H1 (cell line): ENCODE results near the gene AFF4.

Experiments
- ASH2L ChIP-seq: fragments of 200-600, 300-600 bp; sonication (generic); IDR thresholded peaks from one replicate; pipeline ENCODE4 v1.7.1; 2017; ENCODE audit warnings: low read length
- BRCA1 ChIP-seq: IDR thresholded peaks from 2 replicates; pipeline ENCODE4 v1.6.1; 2012; ENCODE audit warnings: low read depth, low read length, improper control_type of control experiment
- EZH2 ChIP-seq: fragments of 200-600 bp; sonication (generic); IDR thresholded peaks from 2 replicates; pipeline ENCODE4 v1.7.1; 2012; ENCODE audit warnings: low read depth, mild to moderate bottlenecking, moderate library complexity, low read length, inconsistent platforms; ENCODE audit not compliant: severe bottlenecking
- GABPA ChIP-seq: IDR thresholded peaks from 2 replicates; pipeline ENCODE4 v1.6.1; 2011; ENCODE audit warnings: mild to moderate bottlenecking, low read length, moderate library complexity, borderline replicate concordance; ENCODE audit not compliant: insufficient read depth
- SP1 ChIP-seq: IDR thresholded peaks from 2 replicates; pipeline ENCODE4 v1.6.1; 2011; ENCODE audit warnings: low read depth, low read length
- SP4 ChIP-seq: IDR thresholded peaks from 2 replicates; pipeline ENCODE4 v1.6.1; 2012; ENCODE audit warnings: low read length, inconsistent platforms
- TAF1 ChIP-seq: IDR thresholded peaks from 2 replicates; pipeline ENCODE4 v1.6.1; 2011; ENCODE audit warnings: mild to moderate bottlenecking, low read depth, low read length
- TF ChIP-seq, protein P1 (sequence below), 3 experiments: IDR thresholded peaks; 1 replicate in 2 of 3; 2 replicates in 1 of 3; pipeline versions ENCODE4 v1.5.1 to v1.6.1; 2011; ENCODE audit warnings: low read length in 3 of 3, mild to moderate bottlenecking in 3 of 3, inconsistent platforms in 2 of 3, low read depth in 1 of 3, moderate library complexity in 1 of 3; ENCODE audit not compliant: insufficient read depth in 1 of 3; ENCODE audit errors: control extremely low read depth in 1 of 3

DNA sequence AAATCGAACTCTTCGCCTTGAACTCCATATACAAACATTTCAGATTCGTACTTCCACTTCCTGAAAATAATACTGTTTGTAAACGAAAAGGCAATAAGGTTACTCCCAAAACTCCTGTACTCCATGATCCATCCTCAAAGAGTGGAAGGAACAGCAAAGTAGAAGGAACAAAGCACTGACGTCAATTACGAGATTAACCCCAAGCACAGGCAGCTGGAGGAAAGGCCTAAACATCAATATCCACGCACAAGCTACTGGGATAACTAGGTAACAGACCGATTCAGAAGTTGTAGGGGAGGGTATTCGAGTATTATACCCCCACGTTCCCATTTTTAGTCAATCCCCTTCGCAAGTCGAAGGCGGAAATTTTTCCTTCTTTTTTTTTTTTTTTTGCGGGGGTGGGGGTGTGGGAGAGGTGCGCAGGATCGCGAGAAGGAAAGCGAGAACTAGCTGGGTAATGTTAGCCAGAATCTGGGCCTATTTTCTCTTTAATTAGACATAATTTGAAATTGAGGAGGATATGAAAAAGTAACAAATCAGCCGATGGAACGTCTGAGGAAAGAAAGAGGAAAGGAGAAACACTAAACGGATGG, 909 bp downstream of the AFF4 start:
- TF ChIP-seq, protein P1, sequence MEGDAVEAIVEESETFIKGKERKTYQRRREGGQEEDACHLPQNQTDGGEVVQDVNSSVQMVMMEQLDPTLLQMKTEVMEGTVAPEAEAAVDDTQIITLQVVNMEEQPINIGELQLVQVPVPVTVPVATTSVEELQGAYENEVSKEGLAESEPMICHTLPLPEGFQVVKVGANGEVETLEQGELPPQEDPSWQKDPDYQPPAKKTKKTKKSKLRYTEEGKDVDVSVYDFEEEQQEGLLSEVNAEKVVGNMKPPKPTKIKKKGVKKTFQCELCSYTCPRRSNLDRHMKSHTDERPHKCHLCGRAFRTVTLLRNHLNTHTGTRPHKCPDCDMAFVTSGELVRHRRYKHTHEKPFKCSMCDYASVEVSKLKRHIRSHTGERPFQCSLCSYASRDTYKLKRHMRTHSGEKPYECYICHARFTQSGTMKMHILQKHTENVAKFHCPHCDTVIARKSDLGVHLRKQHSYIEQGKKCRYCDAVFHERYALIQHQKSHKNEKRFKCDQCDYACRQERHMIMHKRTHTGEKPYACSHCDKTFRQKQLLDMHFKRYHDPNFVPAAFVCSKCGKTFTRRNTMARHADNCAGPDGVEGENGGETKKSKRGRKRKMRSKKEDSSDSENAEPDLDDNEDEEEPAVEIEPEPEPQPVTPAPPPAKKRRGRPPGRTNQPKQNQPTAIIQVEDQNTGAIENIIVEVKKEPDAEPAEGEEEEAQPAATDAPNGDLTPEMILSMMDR (IDR thresholded peaks at IDR 0.05; ENCODE audit: control extremely low read depth in 1 of 3, insufficient read depth in 1 of 3, low read depth in 1 of 3, low read length in 3 of 3) = no peak
- TF ChIP-seq ASH2L (no peak), TAF1 (peak; percentile 68), SP4 (no peak), SP1 (no peak), EZH2 (no peak), GABPA (no peak), BRCA1 (peak; percentile 74)
